Gastrocnemius medialis (tissue), 4 donors: ENCODE measurements around the gene PRPF19.

ENCODE experiments used
- CTCF ChIP-seq, 5 experiments: fragments of 450-650 bp in 3 of 5; fragments of 200-600 bp in 2 of 5; sonication (generic) in 2 of 5; IDR thresholded peaks in 4 of 5; conservative IDR thresholded peaks in 1 of 5; 1 replicate in 4 of 5; 2 replicates in 1 of 5; pipeline ENCODE4 v1.5.1; 2016 to 2019; ENCODE audit warnings: antibody characterized with exemption in 5 of 5, mild to moderate bottlenecking in 3 of 5, moderate library complexity in 3 of 5
- POLR2A ChIP-seq, 2 donors: fragments of 450-650 bp; IDR thresholded peaks; one replicate each; pipeline ENCODE4 v1.6.1; 2017; ENCODE audit warnings: antibody characterized with exemption in 2 of 2, mild to moderate bottlenecking in 2 of 2, moderate library complexity in 2 of 2

GRCh38 chr11:60921777-60922335, 15.5 kb upstream of the PRPF19 start:
- no peak for TF ChIP-seq CTCF (IDR thresholded peaks at IDR 0.05 in 4 of 5, conservative IDR thresholded peaks at IDR 0.05 in 1 of 5)
- TF ChIP-seq POLR2A (IDR thresholded peaks at IDR 0.05), result no peak
